Muscle of leg (tissue), 11 donors: ENCODE results near the gene ZMPSTE24. TPM values are rescaled to one million over a fixed set of nuclear protein-coding genes. Genes with fewer than 3 reads are reported as not detected.

Experiments
- DNase-seq: peaks from one replicate; pipeline ENCODE4 v3.0.0; 2013
- H3K27ac ChIP-seq: one replicate; pipeline ENCODE4 v1.5.1; 2013; ENCODE audit warnings: mild to moderate bottlenecking, low read length, control low read depth
- H3K27me3 ChIP-seq: one replicate; pipeline ENCODE4 v1.6.1; 2013; ENCODE audit warnings: low read length; ENCODE audit not compliant: control insufficient read depth, insufficient read depth
- H3K36me3 ChIP-seq: one replicate; pipeline ENCODE4 v1.6.1; 2013; ENCODE audit warnings: low read length; ENCODE audit not compliant: control insufficient read depth, insufficient read depth
- H3K4me1 ChIP-seq: one replicate; pipeline ENCODE4 v1.6.1; 2013; ENCODE audit warnings: low read length; ENCODE audit not compliant: control insufficient read depth, insufficient read depth
- H3K4me3 ChIP-seq: one replicate; pipeline ENCODE4 v1.5.1; 2013; ENCODE audit warnings: low read length, control low read depth
- H3K9me3 ChIP-seq: replicated peaks from 2 replicates; pipeline ENCODE4 v1.6.1; 2013; ENCODE audit warnings: low read depth, low read length; ENCODE audit not compliant: control insufficient read depth
- WGBS: methylation state at CpG from one replicate; pipeline ENCODE4 v1.1.5; 2013; ENCODE audit warnings: missing lambda C conversion rate; ENCODE audit not compliant: insufficient coverage; 5-methylcytosine and 5-hydroxymethylcytosine counted together
- polyA plus RNA-seq, 8 donors: library from polyadenylated mRNA; unstranded; fragments of 120-200 nt; gene quantifications; one replicate each; pipeline versions ENCODE4 v1.2.1 to v1.2.3, GENCODE V29; 2013; ENCODE audit warnings: inconsistent platforms in 1 of 8, low replicate concordance in 1 of 8; ENCODE audit not compliant: insufficient read length in 8 of 8, insufficient read depth in 1 of 8
- total RNA-seq: library from RNA; stranded (reverse); fragments of 120-200 nt; gene quantifications from one replicate; pipeline ENCODE4 v1.2.4, GENCODE V29; 2013

The ZMPSTE24 gene
- total and polyA plus RNA-seq, 9 donors = 20.3 to 32.7 (median 25.5) TPM

- Histone ChIP-seq H3K27me3 (no peaks in the 10 kb centered on the region), H3K9me3 (no peaks in the 10 kb centered on the region), H3K27ac (no peak overlapping the region), H3K36me3 (peaks cover 28% of the 10 kb centered on the region), H3K4me3 (no peak overlapping the region), H3K4me1 (no peaks in the 10 kb centered on the region)
- DNase-seq = peak; percentile 7
- WGBS = no CpG with 5 or more reads among the region's 1 CpG
Measured at GRCh38 chr1:40239626-40240025, 18.4 kb upstream of the ZMPSTE24 start.

- no peak for DNase-seq
- Histone ChIP-seq H3K36me3 (peaks cover 28% of the 10 kb centered on the region), H3K9me3 (no peaks in the 10 kb centered on the region), H3K4me3 (no peak overlapping the region), H3K27me3 (no peaks in the 10 kb centered on the region), H3K27ac (no peak overlapping the region), H3K4me1 (no peaks in the 10 kb centered on the region)
- 100% methylated on average over 2 of the region's 2 CpGs for WGBS
Measured at GRCh38 chr1:40240390-40240789, 17.6 kb upstream of the ZMPSTE24 start.

GRCh38 chr1:40241362-40241761, 16.7 kb upstream of the ZMPSTE24 start:
- H3K4me3 ChIP-seq = no peak overlapping the region
- H3K9me3 ChIP-seq = no peaks in the 10 kb centered on the region
- DNase-seq = no peak
- no peaks in the 10 kb centered on the region for H3K4me1 ChIP-seq
- peaks cover 22% of the 10 kb centered on the region for H3K36me3 ChIP-seq
- 85% methylated on average over 1 of the region's 1 CpG for WGBS
- no peak overlapping the region for H3K27ac ChIP-seq
- no peaks in the 10 kb centered on the region for H3K27me3 ChIP-seq

- Histone ChIP-seq H3K27me3 (no peaks in the 10 kb centered on the region), H3K4me3 (no peak overlapping the region), H3K27ac (no peak overlapping the region), H3K36me3 (peaks cover 9% of the 10 kb centered on the region), H3K4me1 (no peaks in the 10 kb centered on the region), H3K9me3 (no peaks in the 10 kb centered on the region)
- DNase-seq = no peak
- no CpG with 5 or more reads among the region's 2 CpGs for WGBS
Measured at GRCh38 chr1:40243351-40243750, 14.7 kb upstream of the ZMPSTE24 start.

GRCh38 chr1:40244138-40244744, 13.8 kb upstream of the ZMPSTE24 start:
- 38% methylated on average over 1 of the region's 4 CpGs for WGBS
- Histone ChIP-seq H3K4me3 (no peak overlapping the region), H3K27ac (no peak overlapping the region), H3K9me3 (no peaks in the 10 kb centered on the region), H3K27me3 (no peaks in the 10 kb centered on the region), H3K36me3 (peaks cover 3% of the 10 kb centered on the region), H3K4me1 (no peaks in the 10 kb centered on the region)
- DNase-seq = no peak

GRCh38 chr1:40245686-40246085, 12.3 kb upstream of the ZMPSTE24 start:
- no peaks in the 10 kb centered on the region for H3K36me3 ChIP-seq
- no peaks in the 10 kb centered on the region for H3K9me3 ChIP-seq
- 96% methylated on average over 3 of the region's 3 CpGs for WGBS
- no peak overlapping the region for H3K4me3 ChIP-seq
- no peaks in the 10 kb centered on the region for H3K4me1 ChIP-seq
- H3K27ac ChIP-seq = no peak overlapping the region
- no peak for DNase-seq
- H3K27me3 ChIP-seq = no peaks in the 10 kb centered on the region

- H3K9me3 ChIP-seq = no peaks in the 10 kb centered on the region
- no peak for DNase-seq
- H3K27ac ChIP-seq = no peak within 1 kb of the TSS
- no peaks in the 10 kb centered on the region for H3K36me3 ChIP-seq
- H3K4me3 ChIP-seq = no peak within 1 kb of the TSS
- no peaks in the 10 kb centered on the region for H3K27me3 ChIP-seq
- no peaks in the 10 kb centered on the region for H3K4me1 ChIP-seq
- WGBS = 86% methylated on average over 1 of the region's 1 CpG
Measured at GRCh38 chr1:40247655-40248054, 10.4 kb upstream of the ZMPSTE24 start, which contains the start of gene TMCO2. TSS of gene TMCO2 (plus strand) at chr1:40247937. CDS start at chr1:40247994, 57 bp downstream.

- Histone ChIP-seq H3K27ac (no peak overlapping the region), H3K27me3 (no peaks in the 10 kb centered on the region), H3K4me1 (no peaks in the 10 kb centered on the region), H3K36me3 (no peaks in the 10 kb centered on the region), H3K9me3 (no peaks in the 10 kb centered on the region), H3K4me3 (no peak overlapping the region)
- DNase-seq = no peak
Measured at GRCh38 chr1:40248412-40248811, 9.6 kb upstream of the ZMPSTE24 start.

GRCh38 chr1:40251456-40251855, 6.6 kb upstream of the ZMPSTE24 start:
- DNase-seq = no peak
- Histone ChIP-seq H3K9me3 (no peaks in the 10 kb centered on the region), H3K4me3 (no peak overlapping the region), H3K27ac (no peak overlapping the region), H3K36me3 (no peaks in the 10 kb centered on the region), H3K27me3 (no peaks in the 10 kb centered on the region), H3K4me1 (peaks cover 2% of the 10 kb centered on the region)
- WGBS = 68% methylated on average over 2 of the region's 4 CpGs

GRCh38 chr1:40252601-40253000, 5.4 kb upstream of the ZMPSTE24 start:
- H3K36me3 ChIP-seq = no peaks in the 10 kb centered on the region
- DNase-seq = no peak
- no peak overlapping the region for H3K4me3 ChIP-seq
- H3K27ac ChIP-seq = no peak overlapping the region
- no peaks in the 10 kb centered on the region for H3K27me3 ChIP-seq
- no peaks in the 10 kb centered on the region for H3K9me3 ChIP-seq
- WGBS = 100% methylated on average over 1 of the region's 2 CpGs
- H3K4me1 ChIP-seq = peaks cover 2% of the 10 kb centered on the region

- H3K27me3 ChIP-seq = no peaks in the 10 kb centered on the region
- no peak for DNase-seq
- H3K4me3 ChIP-seq = no peak overlapping the region
- H3K36me3 ChIP-seq = peaks cover 9% of the 10 kb centered on the region
- no peak overlapping the region for H3K27ac ChIP-seq
- H3K9me3 ChIP-seq = no peaks in the 10 kb centered on the region
- H3K4me1 ChIP-seq = peaks cover 7% of the 10 kb centered on the region
Measured at GRCh38 chr1:40255231-40255630, 2.8 kb upstream of the ZMPSTE24 start.
